PFSK-1 (cell line): ENCODE measurements around the gene SQSTM1.

Source experiments
- FOXP2 ChIP-seq: optimal IDR thresholded peaks from 2 replicates; pipeline ENCODE3; 2011; ENCODE audit warnings: borderline replicate concordance, control low read depth, inconsistent platforms; ENCODE audit not compliant: insufficient read depth; ENCODE audit errors: extremely low read length, extremely low read depth
- POLR2AphosphoS5 ChIP-seq: IDR thresholded peaks from 2 replicates; pipeline ENCODE4 v1.6.1; 2012; ENCODE audit warnings: low read depth, mild to moderate bottlenecking, control low read depth, low read length, moderate library complexity
- SIN3A ChIP-seq: IDR thresholded peaks from 2 replicates; pipeline ENCODE4 v1.6.1; 2012; ENCODE audit warnings: mild to moderate bottlenecking, low read length, moderate library complexity, borderline replicate concordance; ENCODE audit not compliant: insufficient read depth
- TAF1 ChIP-seq: IDR thresholded peaks from 2 replicates; pipeline ENCODE4 v1.6.1; 2012; ENCODE audit warnings: low read length, control low read depth, borderline replicate concordance; ENCODE audit not compliant: insufficient read depth
- TF ChIP-seq, protein P1 (sequence below), 2 experiments: IDR thresholded peaks; 2 replicates each; pipeline versions ENCODE4 v1.6.1 to v1.8.0; 2011 to 2012; ENCODE audit warnings: low read depth in 2 of 2, low read length in 2 of 2, control low read depth in 1 of 2, inconsistent platforms in 1 of 2, mild to moderate bottlenecking in 1 of 2, moderate library complexity in 1 of 2; ENCODE audit not compliant: insufficient read depth in 1 of 2

DNA sequence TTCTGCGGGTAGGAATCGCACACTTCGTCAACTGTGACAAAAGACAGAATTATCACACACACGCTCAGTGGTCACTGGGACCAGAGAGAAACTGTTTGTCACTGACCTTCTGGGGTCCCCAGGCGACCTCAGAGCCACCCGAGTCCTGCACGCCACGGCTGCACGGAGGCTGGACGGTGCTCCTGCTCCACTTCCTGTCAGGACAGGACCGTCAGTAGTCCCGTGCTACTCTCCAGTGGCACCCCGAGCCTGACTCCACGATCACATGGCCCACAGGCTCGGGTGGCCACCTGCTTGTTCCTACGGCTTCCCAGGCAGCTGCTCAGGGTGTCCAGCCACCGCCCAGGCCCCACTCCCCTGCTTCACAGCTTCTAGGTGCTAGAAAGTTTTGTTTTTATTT lies 20.1 kb downstream of the SQSTM1 start:
- TF ChIP-seq TAF1 (no peak), POLR2AphosphoS5 (no peak), SIN3A (no peak), FOXP2 (no peak)
- TF ChIP-seq, protein P1, sequence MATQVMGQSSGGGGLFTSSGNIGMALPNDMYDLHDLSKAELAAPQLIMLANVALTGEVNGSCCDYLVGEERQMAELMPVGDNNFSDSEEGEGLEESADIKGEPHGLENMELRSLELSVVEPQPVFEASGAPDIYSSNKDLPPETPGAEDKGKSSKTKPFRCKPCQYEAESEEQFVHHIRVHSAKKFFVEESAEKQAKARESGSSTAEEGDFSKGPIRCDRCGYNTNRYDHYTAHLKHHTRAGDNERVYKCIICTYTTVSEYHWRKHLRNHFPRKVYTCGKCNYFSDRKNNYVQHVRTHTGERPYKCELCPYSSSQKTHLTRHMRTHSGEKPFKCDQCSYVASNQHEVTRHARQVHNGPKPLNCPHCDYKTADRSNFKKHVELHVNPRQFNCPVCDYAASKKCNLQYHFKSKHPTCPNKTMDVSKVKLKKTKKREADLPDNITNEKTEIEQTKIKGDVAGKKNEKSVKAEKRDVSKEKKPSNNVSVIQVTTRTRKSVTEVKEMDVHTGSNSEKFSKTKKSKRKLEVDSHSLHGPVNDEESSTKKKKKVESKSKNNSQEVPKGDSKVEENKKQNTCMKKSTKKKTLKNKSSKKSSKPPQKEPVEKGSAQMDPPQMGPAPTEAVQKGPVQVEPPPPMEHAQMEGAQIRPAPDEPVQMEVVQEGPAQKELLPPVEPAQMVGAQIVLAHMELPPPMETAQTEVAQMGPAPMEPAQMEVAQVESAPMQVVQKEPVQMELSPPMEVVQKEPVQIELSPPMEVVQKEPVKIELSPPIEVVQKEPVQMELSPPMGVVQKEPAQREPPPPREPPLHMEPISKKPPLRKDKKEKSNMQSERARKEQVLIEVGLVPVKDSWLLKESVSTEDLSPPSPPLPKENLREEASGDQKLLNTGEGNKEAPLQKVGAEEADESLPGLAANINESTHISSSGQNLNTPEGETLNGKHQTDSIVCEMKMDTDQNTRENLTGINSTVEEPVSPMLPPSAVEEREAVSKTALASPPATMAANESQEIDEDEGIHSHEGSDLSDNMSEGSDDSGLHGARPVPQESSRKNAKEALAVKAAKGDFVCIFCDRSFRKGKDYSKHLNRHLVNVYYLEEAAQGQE (IDR thresholded peaks at IDR 0.05; ENCODE audit: insufficient read depth in 1 of 2, low read depth in 2 of 2, low read length in 2 of 2): no peak
